HG03135 (cell line): ENCODE results near the gene UTP18.
"Not testable (repeated sequence)": the region's sequence is repeated elsewhere in the genome, so short reads cannot be mapped to it uniquely, and the experiment has no call there.

Source experiments
- ATAC-seq: cut with Tn5 transposase; IDR thresholded peaks from one replicate; pipeline ENCODE4 v1.9.1; 2021; ENCODE audit warnings: mild to moderate bottlenecking, moderate library complexity; ENCODE audit not compliant: unreplicated experiment

UTP18 gene

DNA sequence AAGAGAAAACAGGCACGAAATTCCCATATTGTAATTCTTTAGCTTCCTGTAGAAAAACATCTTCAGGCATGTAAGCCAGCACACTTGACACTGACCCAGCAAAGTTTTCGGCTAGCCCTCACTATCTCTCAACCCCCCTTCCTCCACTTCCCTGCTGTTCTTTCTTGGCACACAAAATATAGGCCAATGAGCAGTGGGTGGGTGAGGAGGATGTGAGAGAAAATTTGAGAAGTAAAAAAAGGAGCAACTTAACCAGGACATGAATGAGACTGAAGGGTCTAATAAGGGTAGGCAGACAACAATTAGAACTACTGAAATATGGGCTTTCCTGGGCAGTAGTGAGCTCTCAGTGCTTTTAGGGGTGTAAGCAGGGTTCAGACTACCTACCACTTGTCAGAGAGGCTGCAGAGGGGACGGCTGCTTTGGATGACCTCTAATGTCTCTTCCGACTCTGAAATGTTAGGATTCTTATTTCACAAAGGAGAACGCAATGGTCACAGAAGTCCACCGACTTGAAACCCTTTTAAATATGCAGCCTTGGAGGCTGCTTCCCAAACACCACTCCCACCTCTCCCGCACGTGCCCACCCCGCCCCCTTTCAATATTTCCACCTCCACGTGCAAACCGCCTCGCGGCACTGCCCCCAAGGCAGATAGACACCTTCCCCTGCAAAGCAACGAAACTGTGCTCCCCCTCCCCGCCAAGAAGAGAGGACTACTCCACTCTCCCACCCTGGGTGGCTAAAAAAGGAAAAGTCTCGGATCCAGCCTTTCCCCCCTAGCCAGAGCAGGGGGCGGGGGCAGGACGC is 1.4 kb upstream of the UTP18 start:
- ATAC-seq = no peak

DNA sequence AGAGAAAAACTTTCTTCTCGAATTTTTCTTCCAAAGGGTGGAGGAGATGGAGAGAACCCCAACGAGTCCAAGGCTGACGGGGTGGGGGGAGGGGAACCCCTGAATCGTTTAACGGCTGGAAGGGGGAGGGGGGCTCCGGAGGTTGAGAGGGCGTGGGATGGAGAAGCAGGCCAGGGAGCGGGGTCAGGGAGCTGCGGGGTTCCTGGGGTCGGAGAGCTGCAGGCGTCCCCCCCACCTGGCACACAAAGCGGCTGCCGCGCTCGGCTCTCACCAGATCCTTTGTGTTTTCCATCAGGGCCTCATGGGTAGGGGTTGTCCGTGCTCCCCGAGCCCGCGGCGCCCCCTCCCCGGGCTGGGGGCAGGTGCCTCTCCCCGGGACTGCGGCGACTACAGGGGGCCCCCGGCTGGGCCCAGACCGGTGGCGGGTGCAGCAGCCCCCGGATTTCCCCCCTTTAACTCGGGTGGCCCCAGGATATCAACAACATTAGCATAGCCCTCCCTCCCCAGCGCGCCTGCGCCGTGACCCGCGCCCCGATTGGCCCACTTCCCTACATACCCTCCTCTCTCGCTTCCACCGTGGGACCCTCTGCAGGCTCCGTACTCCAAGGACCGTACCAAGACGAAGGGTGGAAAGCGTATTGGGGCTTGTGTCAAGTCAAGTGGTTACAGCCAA is 646 bp upstream of the UTP18 start, which contains the start of gene MBTD1:
Gene MBTD1 (minus strand): TSS at position 486 of the 673 bp plus-strand sequence. CDS start 34,888 bp downstream, outside the sequence.
- ATAC-seq = peak; percentile 80

DNA sequence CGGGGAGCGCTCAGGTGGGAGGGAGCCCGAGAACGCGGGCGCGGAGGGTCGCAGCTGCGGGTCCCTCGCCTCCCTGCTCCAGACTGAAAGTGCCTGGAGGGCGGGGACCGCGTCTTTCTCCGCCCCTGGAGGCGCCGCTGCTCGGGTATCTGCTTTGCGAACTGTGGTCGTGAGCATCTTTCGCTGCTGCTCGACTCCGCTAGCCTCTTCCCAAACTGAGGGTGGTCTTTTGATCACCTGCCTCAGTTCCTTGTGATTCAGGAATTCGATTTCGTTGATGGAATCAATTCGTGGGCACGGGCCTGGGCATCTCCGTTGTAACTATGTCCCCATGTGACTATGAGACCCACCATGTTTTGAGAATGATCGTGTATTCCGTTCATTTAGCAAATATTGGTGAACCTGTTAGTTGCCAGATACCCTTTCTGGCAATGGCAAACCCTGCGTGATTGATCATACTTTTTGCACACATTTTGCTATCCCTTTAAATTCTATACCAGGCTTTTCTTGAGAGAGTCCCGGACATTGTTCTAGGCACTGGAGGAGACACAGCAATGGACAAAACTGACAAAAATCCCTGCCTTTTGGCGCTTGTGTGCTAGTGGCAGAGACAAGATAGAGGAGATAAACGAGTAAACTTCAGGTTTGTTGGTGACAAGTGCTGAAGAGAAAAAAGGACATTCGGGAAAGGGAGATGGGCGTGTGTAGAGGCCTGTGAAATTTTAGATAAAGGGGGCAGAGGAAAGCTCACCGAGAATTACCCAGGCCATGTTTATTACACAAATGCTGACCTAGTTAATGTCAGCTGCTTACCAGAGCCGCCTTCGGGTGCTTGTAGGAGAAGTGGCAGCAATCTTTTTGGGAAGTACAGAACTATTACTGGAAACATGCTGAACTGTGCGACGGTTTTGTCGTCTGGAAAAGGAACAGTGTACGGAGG is 948 bp downstream of the UTP18 start:
- ATAC-seq = no peak

DNA sequence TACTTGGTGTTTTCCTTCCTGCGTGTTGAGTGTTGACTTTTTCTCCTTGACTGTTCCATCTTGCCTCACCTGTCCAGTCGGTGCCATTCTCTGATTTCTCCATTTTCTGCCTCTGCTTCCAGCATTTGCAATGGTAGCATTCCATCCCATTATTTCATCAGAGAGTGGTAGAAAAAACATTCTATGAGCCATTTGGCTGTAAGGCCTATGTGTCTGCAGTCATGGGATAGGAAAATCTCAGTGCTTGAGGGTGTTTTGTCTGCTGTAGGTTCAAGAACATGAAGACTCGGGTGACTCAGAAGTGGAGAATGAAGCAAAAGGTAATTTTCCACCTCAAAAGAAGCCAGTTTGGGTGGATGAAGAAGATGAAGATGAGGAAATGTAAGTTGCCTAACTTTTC is 2.7 kb downstream of the UTP18 start:
- ATAC-seq = no peak

DNA sequence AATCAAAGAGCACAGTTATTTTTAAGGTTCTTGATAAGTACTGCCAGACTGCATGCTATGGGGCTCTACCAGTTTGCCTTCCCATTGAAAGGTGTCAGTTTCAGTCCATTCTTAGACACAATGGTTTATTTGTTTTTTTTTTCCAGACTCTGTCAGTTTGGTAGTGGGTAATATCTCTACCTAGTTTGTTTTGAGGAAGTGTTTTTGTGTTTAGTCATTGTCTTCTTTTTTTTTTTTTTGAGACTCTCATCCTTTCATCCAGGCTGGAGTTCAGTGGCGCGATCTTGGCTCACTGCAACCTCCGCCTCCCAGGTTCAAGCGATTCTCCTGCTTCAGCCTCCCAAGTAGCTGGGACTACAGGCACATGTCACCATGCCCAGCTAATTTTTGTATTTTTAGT is 4.1 kb downstream of the UTP18 start:
- not testable (repeated sequence) for ATAC-seq

DNA sequence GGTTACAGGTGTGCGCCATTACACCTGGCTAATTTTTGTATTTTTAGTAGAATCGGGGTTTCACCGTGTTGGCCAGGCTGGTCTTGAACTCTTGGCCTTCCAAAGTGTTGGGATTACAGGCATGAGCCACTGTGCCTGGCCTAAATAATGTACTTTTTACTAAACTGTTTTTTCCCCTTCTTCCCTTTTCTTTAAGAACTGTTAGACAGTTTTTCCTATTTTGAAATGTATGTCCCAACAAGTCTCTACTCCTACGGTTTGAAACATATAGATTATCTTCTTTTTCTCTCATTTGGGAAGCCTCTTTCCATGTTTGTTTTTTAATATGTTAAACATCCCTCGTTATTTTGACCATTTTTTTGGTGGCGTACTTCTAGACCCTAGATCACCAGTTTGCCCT is 9.6 kb downstream of the UTP18 start:
- ATAC-seq = no peak

DNA sequence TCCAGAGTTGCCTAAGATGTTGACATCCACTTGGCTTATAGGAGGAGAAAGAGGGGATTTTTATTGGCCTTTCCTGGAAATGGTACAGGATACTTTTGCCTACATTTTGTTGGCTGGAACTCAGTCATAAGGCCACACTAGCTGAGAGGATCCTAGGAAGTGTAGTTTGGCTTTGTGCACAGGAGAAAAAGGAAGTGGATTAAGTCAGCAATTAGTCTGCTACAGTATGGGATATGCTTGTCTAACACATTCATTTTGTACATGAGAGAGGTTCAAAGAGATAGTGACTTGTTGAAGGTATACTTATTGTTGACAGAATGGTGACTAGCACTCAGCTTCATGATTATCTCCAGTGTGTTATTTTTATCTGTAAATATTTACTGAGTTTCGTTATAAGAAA is 10.3 kb downstream of the UTP18 start:
- ATAC-seq = no peak

DNA sequence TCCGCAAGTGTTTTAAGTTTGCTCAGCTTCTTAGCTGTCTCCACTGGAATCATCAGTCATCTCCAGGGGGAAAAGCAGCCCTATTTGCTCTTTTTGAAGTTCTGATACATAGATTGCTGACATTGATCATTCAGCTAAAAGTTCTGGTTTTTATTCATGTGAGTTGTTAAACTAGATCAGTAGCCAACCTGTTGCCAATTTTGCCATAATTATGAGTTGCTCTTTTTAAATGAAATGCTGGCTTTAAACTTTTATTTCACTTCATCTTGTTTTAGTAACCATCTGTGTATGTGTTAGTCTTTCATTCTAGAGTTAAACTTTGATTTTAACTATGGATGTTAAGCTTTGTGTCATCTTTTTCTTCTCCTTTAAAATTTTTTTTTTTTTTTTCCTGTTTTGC is 12.5 kb downstream of the UTP18 start:
- ATAC-seq = no peak

DNA sequence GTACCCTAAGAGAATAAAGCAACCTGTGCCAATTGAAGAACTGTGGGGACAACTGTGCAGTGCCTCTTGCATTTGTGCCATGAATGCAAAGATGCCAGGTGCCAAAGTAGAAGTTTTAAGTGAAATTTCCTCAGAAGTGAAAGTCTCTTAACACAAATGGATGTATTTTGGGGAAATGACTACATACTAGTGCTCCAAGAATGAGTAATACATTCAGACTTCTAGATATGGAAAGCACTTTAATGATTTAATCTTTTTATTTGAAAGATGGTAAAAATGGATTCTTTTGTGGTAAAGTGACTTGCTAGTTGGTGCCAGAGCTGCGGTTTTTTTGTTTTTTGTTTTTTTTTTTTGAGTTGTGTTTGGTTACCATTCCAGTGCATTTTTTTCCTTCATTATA is 15.0 kb downstream of the UTP18 start:
- ATAC-seq = no peak

DNA sequence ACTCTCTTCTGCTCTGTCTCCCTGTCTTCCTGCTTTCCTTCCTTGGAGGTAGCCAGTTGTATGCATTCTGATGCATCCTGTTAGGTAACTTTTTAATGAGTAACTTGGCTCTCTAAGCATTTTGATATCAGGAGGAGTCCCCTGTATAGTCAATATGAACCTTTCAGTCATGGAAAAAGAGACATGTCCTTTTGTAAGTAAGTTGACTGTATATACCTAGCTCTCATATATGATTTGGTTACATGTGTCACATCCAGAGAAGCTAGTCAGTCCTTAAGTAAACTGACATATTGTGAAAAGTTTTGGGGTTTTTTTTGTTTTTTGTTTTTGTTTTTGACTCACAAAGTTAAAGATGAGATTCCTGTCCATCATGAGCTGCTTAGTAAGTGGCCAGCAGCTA is 18.8 kb downstream of the UTP18 start:
- ATAC-seq = no peak

DNA sequence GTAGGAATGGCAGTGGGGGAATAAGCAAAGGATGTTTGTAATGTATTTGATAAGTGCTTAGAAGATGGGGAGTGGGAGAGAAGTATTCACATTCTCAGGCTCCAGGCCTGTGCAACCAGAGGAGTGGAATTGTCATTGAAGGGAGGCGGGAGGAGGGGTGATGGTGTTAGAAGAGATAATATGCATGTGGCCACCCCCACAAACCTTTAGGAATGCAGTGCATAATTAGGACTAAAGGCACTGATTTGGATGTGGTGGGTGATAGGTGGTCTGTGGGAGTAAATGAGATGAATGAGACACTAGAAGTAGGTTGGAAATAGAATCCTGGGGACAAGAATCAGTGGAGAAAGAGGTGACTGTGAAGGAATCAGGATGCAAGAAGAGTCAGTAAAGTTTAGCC is 27.1 kb downstream of the UTP18 start:
- no peak for ATAC-seq

DNA sequence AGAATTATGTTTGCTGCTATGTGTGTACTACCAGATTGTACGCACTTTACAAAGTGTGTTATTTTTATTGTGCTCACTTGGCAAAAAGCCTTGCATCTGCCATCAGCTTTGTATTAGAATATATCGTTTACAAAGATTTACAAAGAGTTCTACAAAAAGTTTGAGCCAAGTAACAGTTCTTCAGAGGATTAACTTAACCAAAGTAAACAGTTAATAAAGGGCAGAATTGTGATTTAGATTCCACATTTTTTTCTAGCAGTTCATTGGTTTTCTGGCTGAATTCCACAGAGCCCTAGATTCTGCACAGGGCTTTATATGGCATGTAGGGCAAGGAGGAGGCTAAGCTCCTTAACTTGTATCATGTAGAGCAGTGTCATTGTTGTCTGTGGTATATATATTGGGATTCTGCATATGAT is 29.4 kb downstream of the UTP18 start:
- ATAC-seq = no peak

DNA sequence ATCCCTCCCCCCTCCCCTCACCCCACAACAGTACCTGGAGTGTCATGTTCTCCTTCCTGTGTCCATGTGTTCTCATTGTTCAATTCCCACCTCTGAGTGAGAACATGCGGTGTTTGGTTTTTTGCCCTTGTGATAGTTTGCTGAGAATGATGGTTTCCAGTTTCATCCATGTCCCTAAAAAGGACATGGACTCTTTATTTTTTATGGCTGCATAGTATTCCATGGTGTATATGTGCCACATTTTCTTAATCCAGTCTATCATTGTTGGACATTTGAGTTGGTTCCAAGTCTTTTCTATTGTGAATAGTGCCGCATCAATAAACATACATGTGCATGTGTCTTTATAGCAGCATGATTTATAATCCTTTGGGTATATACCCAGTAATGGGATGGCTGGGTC is 34.0 kb downstream of the UTP18 start:
- not testable (repeated sequence) for ATAC-seq

DNA sequence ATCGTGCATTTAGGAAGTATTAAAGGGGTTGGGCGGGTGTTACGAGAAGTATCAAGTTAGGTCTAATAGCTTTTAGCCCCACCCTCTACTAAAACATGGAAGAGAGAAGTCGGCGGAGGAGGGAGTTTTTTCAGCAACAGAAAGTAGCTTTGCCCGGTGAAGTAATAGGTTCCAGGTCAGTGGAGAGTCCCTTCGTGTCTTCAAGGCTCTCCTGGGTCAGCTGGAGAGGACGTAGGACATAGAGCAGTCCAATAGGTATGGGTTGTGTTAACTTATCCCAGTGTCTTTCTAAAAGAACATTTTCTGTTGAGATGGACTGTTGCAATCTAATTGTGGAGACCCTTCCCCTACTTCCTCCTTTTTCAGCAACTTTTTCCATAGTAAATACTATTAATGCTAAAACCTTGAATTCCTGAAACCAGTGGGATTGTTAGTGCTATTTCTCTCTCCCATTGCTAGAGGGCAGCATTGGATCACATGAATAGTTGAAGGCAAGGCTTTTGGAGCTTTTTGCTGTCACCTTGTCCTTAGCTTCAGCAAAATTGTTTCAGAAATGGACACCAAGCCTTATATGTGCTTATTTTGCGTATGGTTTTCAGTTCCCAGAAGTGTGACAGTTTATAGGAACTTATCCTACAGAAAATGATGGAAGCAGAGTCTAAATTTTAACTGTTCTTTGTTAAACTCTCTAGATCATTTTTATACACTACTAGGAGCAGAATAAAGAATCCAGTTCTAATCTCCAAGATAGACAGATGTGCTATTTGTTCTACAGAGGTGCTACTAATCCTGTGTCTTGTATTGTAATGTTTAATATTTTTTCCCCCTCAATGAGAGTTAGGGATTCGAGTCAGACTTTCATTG is 38.4 kb downstream of the UTP18 start:
- no peak for ATAC-seq

DNA sequence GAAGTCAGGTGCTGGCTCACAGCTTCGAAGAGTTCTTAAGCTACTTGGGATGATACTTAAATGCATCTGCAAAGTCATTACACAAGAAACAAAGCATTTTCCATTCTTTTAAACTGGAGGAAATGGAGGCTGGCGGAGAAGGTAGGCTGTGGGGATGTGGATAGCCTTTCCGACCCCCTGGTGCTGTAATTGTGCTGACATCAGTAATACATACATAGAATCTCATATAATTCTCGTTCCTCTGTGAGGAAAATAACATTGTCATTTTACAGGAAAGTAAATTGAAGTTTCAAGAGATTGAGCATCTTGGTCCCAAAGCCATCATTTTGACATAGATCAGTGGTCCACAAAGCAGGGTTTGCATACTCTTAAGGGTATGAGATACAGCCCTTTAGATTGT is 39.5 kb downstream of the UTP18 start:
- no peak for ATAC-seq

DNA sequence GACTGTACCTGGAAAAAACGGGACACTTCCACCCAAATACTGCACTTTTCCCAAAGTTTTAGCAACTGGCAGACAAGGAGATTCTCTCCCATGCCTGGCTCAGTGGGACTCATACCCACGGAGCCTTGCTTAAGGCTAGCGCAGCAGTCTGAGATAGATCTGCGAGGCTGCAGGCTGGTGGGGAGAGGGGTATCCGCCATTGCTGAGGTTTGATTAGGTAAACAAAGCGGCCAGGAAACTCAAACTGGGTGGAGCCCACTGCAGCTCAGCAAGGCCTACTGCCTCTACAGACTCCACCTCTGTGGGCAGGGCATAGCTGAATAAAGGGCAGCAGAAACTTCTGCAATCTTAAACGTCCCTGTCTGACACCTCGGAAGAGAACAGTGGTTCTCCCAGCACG is 44.8 kb downstream of the UTP18 start:
- no peak for ATAC-seq

DNA sequence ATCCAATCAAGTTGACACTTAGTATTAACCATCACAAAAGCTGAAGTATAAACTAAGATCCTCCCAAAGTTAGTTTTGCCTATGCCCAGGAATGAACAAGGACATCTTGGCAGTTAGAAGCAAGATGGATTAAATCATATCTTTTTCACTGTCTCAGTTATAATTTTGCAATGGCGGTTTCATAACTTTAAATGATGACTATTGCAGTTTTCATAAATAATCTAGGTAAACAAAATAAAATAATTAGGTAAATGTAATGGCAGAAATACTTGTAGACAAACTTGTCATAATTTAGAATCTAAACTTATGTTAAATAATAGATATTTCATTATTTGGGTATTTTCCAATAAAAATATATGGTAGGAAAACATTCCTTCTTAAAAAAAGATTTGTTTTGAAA is 51.7 kb downstream of the UTP18 start:
- not testable (repeated sequence) for ATAC-seq

DNA sequence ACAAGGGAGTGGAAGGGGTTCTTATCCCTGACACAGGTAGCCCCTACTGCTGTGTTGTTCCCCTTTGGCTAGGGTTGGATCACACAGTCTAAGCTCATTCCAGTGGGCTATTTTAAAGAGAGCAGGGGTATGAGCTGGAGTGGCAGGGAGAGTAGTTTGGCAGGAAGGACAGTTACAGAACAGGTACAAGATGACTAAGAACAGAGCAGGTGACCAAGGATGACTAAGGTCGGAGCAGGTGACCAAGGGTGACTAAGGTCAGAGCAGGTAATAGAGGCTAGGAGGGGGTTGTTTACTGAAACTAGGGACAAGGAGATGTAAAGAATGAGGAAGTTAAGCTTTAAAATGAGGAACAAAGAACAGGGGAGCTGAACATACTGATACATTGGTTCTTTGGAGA is 58.8 kb downstream of the UTP18 start:
- no peak for ATAC-seq

DNA sequence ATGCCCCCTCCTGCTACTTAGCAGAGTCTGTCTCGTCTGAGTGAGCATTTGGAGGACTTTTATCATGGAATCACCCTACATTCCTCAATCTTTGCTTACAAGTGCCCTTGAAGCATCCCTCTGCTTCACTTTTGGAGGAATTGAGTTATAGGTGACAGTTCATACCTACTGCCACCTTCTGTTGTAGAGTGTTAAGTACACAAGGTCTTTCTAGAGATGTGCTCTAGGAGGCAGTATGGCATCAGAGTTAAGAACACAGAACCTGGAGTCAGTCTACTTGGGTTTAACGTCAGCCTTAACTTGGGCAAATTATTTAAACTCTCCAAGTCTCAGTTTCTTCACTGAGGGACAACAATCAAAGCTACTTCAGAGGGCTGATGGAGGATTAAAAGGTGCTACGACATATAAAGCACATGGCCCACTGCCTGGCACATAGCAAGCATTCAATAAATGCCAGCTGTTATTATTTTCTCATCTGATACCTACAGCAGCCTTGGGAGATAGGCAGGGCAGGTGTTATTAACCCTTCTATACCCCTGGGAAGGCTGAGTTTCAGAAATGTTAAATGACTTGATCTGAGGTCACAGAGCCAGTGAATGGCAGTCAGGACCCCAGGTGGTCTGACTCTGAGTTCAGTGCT is 62.2 kb downstream of the UTP18 start:
- no peak for ATAC-seq

DNA sequence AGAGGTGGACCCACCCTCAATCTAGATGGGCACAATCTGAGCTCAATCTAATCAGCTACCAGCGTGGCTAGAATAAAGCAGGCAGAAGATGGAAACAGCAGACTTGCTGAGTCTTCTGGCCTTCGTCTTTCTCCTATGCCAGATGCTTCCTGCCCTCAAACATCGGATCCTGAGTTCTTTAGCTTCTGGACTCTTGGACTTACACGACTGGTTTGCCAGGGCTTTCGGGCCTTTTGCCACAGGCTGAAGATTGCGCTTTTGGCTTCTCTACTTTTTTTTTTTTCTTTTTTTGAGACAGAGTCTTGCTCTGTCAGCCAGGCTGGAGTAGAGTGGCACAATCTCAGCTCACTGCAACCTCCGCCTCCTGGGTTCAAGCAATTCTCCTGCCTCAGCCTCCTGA is 65.1 kb downstream of the UTP18 start:
- no peak for ATAC-seq
